ENCODE data around the gene C1QTNF12. TPM values are rescaled to one million over a fixed set of nuclear protein-coding genes. Genes with fewer than 3 reads are reported as not detected.

The C1QTNF12 gene
- total RNA-seq, 1 experiment from 2014 or later: 4.4 TPM

DNA sequence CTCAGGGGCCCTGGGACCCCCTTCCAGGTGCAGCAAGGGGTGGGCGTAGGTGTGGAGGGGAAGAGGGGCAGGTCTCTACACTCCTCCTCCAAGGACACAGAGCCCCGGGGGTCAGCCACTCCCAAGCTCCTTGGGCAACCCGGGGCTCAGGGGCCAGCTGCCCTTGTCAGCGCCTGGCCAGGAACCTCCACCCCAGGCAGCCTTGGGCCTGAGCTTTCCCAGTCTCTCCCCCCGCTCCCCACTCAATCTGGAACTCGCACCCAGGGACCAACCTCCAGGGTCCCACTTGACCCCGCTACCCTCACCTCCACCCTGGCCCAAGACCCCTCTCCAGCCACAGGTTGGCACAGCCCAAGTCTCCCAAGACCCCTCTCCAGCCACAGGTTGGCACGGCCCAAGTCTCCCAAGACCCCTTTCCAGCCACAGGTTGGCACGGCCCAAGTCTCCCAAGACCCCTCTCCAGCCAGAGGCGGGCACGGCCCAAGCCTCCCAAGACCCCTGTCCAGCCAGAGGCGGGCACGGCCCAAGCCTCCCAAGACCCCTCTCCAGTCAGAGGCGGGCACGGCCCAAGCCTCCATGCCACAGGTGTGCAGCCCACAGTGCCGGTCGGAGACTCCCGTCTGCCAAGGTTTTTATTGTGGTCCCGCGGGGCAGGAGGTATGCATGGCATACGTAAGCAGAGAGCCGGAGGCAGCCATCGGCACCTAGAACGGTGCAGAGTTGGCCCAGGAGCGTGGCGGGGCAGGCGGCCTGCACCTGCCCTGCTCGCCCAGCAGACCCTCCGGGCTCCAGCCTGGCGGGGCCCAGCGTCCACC lies 35.6 kb downstream of the C1QTNF12 start:
- Histone ChIP-seq H2BK15ac (ENCODE audit: low read depth, low read length) (no peak overlapping the region), H3K27me3 (ENCODE audit: insufficient read depth, low read length) (no peaks in the 10 kb centered on the region; the same call in 1 of the 2 replicates), H3K79me1 (ENCODE audit: insufficient read depth, low read depth, low read length, poor library complexity, severe bottlenecking) (no peaks in the 10 kb centered on the region), H3K9me3 (ENCODE audit: control insufficient read depth, low read depth, low read length) (no peaks in the 10 kb centered on the region), H2BK12ac (ENCODE audit: insufficient read length, low read depth, low read length) (no peak overlapping the region), H3K14ac (ENCODE audit: insufficient read depth, low read length) (no peak overlapping the region), H3K9ac (ENCODE audit: extremely low read depth, insufficient read length, low read length) (no peak overlapping the region), H3K23me2 (ENCODE audit: insufficient read length, low read depth, low read length, poor library complexity, severe bottlenecking) (no peaks in the 10 kb centered on the region), H3K4me1 (ENCODE audit: insufficient read depth, low read length) (no peaks in the 10 kb centered on the region), H3K56ac (ENCODE audit: insufficient read length, low read depth, low read length) (no peak overlapping the region), H3K79me2 (ENCODE audit: insufficient read depth, low read length) (no peaks in the 10 kb centered on the region), H4K5ac (ENCODE audit: insufficient read length, low read depth, low read length) (no peak overlapping the region), H2AFZ (ENCODE audit: low read length) (no peak overlapping the region), H2AK5ac (ENCODE audit: insufficient read length, low read length) (no peak overlapping the region), H3K23ac (ENCODE audit: insufficient read length, low read depth, low read length) (no peak overlapping the region), H2BK120ac (ENCODE audit: low read depth, low read length, poor library complexity, severe bottlenecking) (no peak overlapping the region), H3K18ac (ENCODE audit: insufficient read length, low read depth, low read length) (no peak overlapping the region), H3T11ph (ENCODE audit: low read length) (no peak overlapping the region), H3K4ac (ENCODE audit: low read depth, low read length) (no peak overlapping the region), H4K8ac (replicated peaks; ENCODE audit: insufficient read length, low read depth, low read length) (no peak overlapping the region), H2BK20ac (ENCODE audit: low read depth, low read length, poor library complexity, severe bottlenecking) (no peak overlapping the region), H3K4me2 (ENCODE audit: insufficient read depth, insufficient read length, low read length) (no peak overlapping the region), H3K27ac (ENCODE audit: insufficient read length, low read depth, low read length) (no peak overlapping the region), H4K91ac (ENCODE audit: insufficient read length, low read depth, low read length) (no peak overlapping the region), H2BK5ac (ENCODE audit: insufficient read length, low read length) (no peak overlapping the region), H4K20me1 (ENCODE audit: control insufficient read depth, insufficient read depth, insufficient read length) (no peaks in the 10 kb centered on the region)
- H3K9me3 Mint-ChIP-seq: no peaks in the 10 kb centered on the region
- no peak overlapping the region for H3K4me3 Mint-ChIP-seq
- TF ChIP-seq, protein P1, sequence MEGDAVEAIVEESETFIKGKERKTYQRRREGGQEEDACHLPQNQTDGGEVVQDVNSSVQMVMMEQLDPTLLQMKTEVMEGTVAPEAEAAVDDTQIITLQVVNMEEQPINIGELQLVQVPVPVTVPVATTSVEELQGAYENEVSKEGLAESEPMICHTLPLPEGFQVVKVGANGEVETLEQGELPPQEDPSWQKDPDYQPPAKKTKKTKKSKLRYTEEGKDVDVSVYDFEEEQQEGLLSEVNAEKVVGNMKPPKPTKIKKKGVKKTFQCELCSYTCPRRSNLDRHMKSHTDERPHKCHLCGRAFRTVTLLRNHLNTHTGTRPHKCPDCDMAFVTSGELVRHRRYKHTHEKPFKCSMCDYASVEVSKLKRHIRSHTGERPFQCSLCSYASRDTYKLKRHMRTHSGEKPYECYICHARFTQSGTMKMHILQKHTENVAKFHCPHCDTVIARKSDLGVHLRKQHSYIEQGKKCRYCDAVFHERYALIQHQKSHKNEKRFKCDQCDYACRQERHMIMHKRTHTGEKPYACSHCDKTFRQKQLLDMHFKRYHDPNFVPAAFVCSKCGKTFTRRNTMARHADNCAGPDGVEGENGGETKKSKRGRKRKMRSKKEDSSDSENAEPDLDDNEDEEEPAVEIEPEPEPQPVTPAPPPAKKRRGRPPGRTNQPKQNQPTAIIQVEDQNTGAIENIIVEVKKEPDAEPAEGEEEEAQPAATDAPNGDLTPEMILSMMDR (conservative IDR thresholded peaks at IDR 0.05): no peak
- no peaks in the 10 kb centered on the region for H3K36me3 Mint-ChIP-seq (ENCODE audit: insufficient read depth in 1 of 3, low read depth in 3 of 3)
- no CpG with 5 or more reads among the region's 31 CpGs for WGBS (ENCODE audit: extremely low coverage, insufficient read length, low lambda C conversion rate)
- DNase-seq: no peak
- H3K27ac Mint-ChIP-seq: no peak overlapping the region
- peaks cover 10% of the 10 kb centered on the region for H3K27me3 Mint-ChIP-seq (ENCODE audit: low read depth)
- H3K4me1 Mint-ChIP-seq: peaks cover 2 to 6% of the 10 kb centered on the region in 2 experiments; a peak in 2 of 4 replicates
